Measurements from ENCODE around the gene MEGF8.

The MEGF8 gene

GRCh38 chr19:42287017-42287826, 38.2 kb upstream of the MEGF8 start:
- DNase-seq = no peak

DNA sequence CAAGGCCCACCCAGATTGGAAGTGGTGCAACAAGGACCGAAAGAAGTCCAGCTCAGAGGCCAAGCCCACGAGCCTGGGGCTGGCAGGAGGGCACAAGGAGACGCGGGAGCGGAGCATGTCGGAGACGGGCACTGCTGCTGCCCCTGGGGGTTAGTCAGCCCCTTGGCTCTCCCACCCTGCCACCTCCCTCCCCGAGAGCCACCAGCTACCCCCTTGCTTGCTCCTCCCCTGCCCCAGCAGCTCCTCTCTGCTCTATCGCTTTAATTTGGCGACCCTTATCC, 37.7 kb upstream of the MEGF8 start:
- no peak for DNase-seq

DNA sequence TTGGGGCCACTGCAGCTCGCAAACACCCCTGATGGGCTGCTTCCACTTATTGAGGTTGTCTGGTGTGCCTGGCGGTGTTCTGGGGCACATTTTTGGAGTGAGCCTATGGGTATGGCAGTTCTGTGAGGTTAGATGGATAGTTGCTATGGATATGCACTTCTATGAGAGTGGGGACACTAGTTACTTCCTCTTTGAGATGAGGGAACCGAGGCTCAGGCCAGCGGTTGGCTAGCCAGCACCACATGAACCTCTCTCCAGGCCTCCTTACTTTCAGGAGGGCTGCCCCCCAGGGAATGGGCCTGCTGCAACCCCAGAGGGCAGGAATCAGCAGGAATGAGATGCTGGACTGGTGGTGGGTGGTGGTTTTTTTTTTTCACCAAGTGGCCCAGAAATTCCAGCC, 37.0 kb upstream of the MEGF8 start:
- no peak for DNase-seq

DNA sequence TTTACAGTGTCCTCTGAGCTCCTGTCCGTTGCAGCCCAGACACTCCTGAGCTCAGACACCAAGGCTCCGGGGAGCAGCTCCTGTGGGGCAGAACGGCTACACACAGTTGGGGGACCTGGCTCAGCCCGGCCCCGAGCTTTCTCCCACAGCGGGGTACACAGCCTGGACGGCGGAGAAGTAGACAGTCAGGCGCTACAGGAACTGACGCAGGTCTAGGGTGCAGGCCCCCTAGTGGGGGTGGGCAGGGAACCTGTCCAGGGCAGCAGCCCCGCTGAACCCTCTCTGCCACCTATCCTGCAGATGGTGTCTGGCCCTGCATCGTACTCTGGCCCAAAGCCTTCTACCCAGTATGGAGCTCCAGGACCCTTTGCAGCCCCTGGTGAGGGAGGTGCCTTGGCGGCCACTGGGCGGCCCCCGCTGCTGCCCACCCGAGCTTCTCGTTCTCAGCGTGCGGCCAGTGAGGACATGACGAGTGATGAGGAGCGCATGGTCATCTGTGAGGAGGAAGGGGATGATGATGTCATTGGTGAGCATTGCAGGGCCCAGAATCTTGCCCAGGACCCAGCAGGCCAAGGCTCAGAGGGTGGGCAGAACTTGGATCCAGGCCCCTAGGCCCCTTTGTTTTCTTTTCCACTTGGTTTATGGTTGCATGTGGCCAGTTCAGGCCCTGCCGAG, 36.4 kb upstream of the MEGF8 start:
- no peak for DNase-seq

DNA sequence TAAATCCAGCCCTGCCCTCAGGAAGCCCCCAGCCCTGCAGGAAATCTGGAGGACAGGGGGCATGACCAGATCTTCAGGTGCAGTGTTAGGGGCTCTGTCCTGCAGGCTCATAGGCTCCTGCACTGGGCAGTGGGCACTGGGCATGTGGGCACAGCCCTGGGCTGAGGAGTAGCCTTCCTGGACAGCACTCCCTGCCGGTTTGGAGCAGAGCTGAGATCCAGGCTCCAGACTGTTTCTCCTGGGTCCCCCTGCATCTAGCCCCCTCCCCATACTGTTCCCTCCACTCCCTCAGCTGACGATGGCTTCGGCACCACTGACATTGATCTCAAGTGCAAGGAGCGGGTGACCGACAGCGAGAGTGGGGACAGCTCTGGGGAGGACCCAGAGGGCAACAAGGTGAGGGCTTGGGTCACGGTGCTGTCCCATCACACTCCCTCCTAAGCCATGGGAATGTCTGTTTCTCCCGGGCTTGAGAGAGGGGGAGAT, 35.8 kb upstream of the MEGF8 start:
- DNase-seq = no peak

DNA sequence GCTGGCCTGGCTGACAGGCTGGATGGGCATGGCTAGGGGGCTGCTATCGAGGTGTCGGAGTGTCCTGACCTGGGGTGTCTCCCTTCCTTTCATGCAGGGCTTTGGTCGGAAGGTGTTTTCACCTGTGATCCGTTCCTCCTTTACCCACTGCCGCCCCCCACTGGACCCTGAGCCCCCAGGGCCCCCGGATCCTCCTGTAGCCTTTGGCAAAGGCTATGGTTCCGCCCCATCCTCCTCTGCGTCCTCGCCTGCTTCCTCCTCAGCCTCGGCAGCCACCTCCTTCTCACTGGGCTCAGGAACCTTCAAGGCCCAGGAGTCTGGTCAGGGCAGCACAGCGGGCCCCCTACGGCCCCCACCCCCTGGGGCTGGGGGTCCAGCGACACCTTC, 35.3 kb upstream of the MEGF8 start:
- DNase-seq = no peak

GRCh38 chr19:42290523-42291434, 34.7 kb upstream of the MEGF8 start:
- no peak for DNase-seq

GRCh38 chr19:42291435-42291810, 34.0 kb upstream of the MEGF8 start:
- no peak for DNase-seq

GRCh38 chr19:42292042-42292960, 33.1 kb upstream of the MEGF8 start:
- no peak for DNase-seq

DNA sequence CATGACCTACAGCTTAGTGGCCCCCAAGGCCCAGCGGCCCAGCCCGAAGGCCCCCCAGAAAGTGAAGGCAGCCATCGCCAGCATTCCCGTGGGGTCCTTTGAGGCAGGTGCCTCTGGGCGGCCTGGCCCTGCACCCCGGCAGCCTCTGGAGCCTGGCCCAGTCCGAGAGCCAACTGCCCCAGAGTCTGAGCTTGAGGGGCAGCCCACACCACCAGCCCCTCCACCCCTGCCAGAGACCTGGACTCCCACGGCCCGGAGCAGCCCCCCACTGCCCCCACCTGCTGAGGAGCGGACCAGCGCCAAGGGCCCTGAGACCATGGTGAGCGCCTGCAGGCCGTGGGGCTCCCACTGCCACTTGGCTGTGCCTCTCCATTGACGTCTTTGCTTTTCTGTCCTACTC, 32.5 kb upstream of the MEGF8 start:
- no peak for DNase-seq

GRCh38 chr19:42293540-42293939, 31.9 kb upstream of the MEGF8 start:
- no peak for DNase-seq

GRCh38 chr19:42293948-42294347, 31.5 kb upstream of the MEGF8 start:
- DNase-seq = no peak

DNA sequence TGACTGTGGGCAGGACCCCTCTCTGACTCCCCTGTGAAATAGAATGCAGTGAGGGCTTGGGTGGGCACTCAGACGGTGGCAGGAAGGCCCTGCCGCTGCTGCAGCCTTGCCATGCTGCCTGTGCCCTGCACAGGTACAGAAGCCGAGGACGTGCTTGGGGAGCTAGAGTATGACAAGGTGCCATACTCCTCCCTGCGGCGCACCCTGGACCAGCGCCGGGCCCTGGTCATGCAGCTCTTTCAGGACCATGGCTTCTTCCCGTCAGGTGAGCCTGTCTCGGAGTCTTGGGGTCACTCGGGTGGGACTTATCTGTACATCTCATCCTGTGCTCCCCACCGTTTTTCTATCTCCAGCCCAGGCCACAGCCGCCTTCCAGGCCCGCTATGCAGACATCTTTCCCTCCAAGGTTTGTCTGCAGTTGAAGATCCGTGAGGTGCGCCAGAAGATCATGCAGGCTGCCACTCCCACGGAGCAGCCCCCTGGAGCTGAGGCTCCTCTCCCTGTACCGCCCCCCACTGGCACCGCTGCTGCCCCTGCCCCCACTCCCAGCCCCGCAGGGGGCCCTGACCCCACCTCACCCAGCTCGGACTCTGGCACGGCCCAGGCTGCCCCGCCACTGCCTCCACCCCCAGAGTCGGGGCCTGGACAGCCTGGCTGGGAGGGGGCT, 30.8 kb upstream of the MEGF8 start:
- DNase-seq = no peak

GRCh38 chr19:42295342-42295741, 30.1 kb upstream of the MEGF8 start:
- no peak for DNase-seq

- DNase-seq = peak; percentile 75 to 82 (median 79)
Measured at GRCh38 chr19:42295831-42296525, 29.5 kb upstream of the MEGF8 start.

- no peak for DNase-seq
Measured at GRCh38 chr19:42297039-42297438, 28.4 kb upstream of the MEGF8 start.

GRCh38 chr19:42301646-42302203, 23.7 kb upstream of the MEGF8 start, which contains the start of gene PRR19:
Gene PRR19, plus strand, starts transcription at chr19:42302132. Its CDS starts 7,453 bp downstream, at chr19:42309585.
- DNase-seq = peak in 2 of 3 experiments; percentile 56 to 63

DNA sequence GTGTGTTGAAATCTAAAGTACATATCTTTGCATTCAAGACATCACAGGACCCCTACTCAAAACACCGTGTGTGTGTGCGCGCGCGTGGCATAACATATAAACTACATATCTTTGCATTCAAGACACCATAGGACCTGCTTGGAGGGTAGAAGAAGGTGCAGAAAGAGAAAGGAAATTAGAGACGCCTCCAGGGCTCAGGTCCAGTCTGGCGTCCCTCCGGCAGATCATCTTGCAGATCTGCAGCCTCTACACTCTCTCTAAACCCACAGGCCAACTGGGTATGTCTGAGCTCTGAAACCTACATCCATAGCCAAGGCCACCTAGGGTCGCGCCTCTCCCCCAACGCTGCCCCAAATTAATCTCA, 22.4 kb upstream of the MEGF8 start:
- no peak for DNase-seq

DNA sequence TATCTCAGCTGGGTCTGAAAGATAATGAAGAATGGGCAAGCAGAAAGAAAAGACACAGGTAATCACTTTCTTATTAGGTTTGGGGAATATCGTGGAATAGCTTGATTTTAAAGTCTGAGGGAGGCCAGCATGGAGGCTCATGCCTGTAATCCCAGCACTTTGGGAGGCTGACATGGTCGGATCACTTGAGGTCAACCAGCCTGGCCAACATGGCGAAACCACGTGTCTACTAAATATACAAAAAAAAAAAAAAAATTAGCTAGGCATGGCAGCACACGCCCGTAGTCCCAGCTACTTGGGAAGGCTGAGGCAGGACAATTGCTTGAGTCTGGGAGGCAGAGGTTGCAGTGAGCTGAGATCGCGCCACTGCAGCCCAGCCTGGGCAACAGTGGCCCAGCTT, 21.6 kb upstream of the MEGF8 start:
- DNase-seq = no peak

DNA sequence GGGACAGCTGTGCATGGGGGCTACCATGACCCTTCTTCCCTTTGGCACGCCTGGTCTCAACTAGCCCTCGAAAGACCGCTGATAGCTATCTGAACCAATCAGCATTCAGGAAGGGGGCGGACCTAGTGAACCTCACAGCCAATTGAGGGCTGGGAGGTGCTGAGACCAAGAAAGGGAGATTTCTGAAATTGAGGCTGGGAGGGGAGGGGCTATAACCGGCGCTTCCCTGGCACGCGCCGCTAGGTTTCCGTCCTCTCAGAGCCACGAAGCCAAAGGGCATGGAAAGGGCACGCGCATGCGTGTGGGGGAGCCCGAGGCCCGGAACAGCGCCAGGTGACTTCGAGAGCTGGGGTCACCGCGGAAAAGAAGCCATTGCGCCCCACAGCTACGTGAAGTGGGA, 18.8 kb upstream of the MEGF8 start:
- DNase-seq = no peak

GRCh38 chr19:42309686-42310085, 15.7 kb upstream of the MEGF8 start:
- DNase-seq = no peak

Measured in NCI-H1417 (cell line).